ENCODE results near the gene RPS19. TPM values are rescaled to one million over a fixed set of nuclear protein-coding genes. Genes with fewer than 3 reads are reported as not detected.

Gene RPS19
- polyA plus RNA-seq, 1 donor (not counting 4 experiments of a cell fraction or from before 2014, with no cell fraction given): 2,290 TPM

- Histone ChIP-seq H4K20me1 (ENCODE audit: control insufficient read depth, extremely low read depth, insufficient read depth, low read length) (peaks cover 13% of the 10 kb centered on the region), H3K36me3 (ENCODE audit: control insufficient read depth in 2 of 2, extremely low read depth in 1 of 2, insufficient read depth in 2 of 2, low read length in 2 of 2) (peaks cover 38 to 43% of the 10 kb centered on the region in 2 experiments), H2AFZ (ENCODE audit: control insufficient read depth, low read length) (no peak overlapping the region), H3K9ac (ENCODE audit: control insufficient read depth, extremely low read depth, insufficient read depth, low read length) (no peak overlapping the region), H3K4me3 (ENCODE audit: control insufficient read depth in 2 of 3, extremely low read depth in 1 of 3, insufficient read depth in 2 of 3, low read depth in 1 of 3, low read length in 3 of 3) (no peak overlapping the region), H3K4me2 (ENCODE audit: control insufficient read depth, extremely low read depth, insufficient read depth, low read depth, low read length) (no peak overlapping the region), H3K27ac (ENCODE audit: control insufficient read depth, insufficient read depth, low read length) (no peak overlapping the region), H3K4me1 (ENCODE audit: control insufficient read depth, extremely low read depth, insufficient read depth, low read length) (no peaks in the 10 kb centered on the region), H3K27me3 (ENCODE audit: control insufficient read depth, extremely low read depth, insufficient read depth, low read length) (peaks cover 13% of the 10 kb centered on the region), H3K79me2 (ENCODE audit: control insufficient read depth, insufficient read depth, low read length) (no peaks in the 10 kb centered on the region), H3K9me1 (ENCODE audit: control insufficient read depth, extremely low read depth, insufficient read depth, low read length) (no peaks in the 10 kb centered on the region), H3K9me3 (ENCODE audit: control insufficient read depth, low read depth, low read length) (no peaks in the 10 kb centered on the region)
- FAIRE-seq (no peak), DNase-seq (ENCODE audit: low read depth, low spot score) (no peak)
- dilution Hi-C loops (cut with MboI; ENCODE audit: extremely low pct_ligation_motif_present, low sequenced_read_pairs): no loop called here
- TF ChIP-seq EZH2 (IDR thresholded peaks at IDR 0.05; ENCODE audit: low read length): no peak
Measured at GRCh38 chr19:41906271-41906670, 46.2 kb downstream of the RPS19 start.

GRCh38 chr19:41906916-41907680 is 47.0 kb downstream of the RPS19 start:
- Histone ChIP-seq H3K4me2 (ENCODE audit: control insufficient read depth, extremely low read depth, insufficient read depth, low read depth, low read length) (no peak overlapping the region), H3K4me1 (ENCODE audit: control insufficient read depth, extremely low read depth, insufficient read depth, low read length) (no peaks in the 10 kb centered on the region), H3K36me3 (ENCODE audit: control insufficient read depth in 2 of 2, extremely low read depth in 1 of 2, insufficient read depth in 2 of 2, low read length in 2 of 2) (peaks cover 32 to 38% of the 10 kb centered on the region in 2 experiments), H4K20me1 (ENCODE audit: control insufficient read depth, extremely low read depth, insufficient read depth, low read length) (peaks cover 18% of the 10 kb centered on the region), H3K27ac (ENCODE audit: control insufficient read depth, insufficient read depth, low read length) (no peak overlapping the region), H3K4me3 (ENCODE audit: control insufficient read depth in 2 of 3, extremely low read depth in 1 of 3, insufficient read depth in 2 of 3, low read depth in 1 of 3, low read length in 3 of 3) (no peak overlapping the region), H3K9me3 (ENCODE audit: control insufficient read depth, low read depth, low read length) (no peaks in the 10 kb centered on the region), H2AFZ (ENCODE audit: control insufficient read depth, low read length) (no peak overlapping the region), H3K27me3 (ENCODE audit: control insufficient read depth, extremely low read depth, insufficient read depth, low read length) (peaks cover 21% of the 10 kb centered on the region), H3K79me2 (ENCODE audit: control insufficient read depth, insufficient read depth, low read length) (no peaks in the 10 kb centered on the region), H3K9me1 (ENCODE audit: control insufficient read depth, extremely low read depth, insufficient read depth, low read length) (no peaks in the 10 kb centered on the region), H3K9ac (ENCODE audit: control insufficient read depth, extremely low read depth, insufficient read depth, low read length) (no peak overlapping the region)
- DNase-seq (ENCODE audit: low read depth, low spot score): no peak
- dilution Hi-C loops (cut with MboI; ENCODE audit: extremely low pct_ligation_motif_present, low sequenced_read_pairs): no loop called here
- no peak for TF ChIP-seq CTCF (optimal IDR thresholded peaks at IDR 0.05 in 1 of 3, IDR thresholded peaks at IDR 0.05 in 1 of 3, conservative IDR thresholded peaks at IDR 0.05 in 1 of 3; ENCODE audit: extremely low read depth in 1 of 3, insufficient read depth in 2 of 3, low read length in 3 of 3)
- no peak for TF ChIP-seq EZH2 (IDR thresholded peaks at IDR 0.05; ENCODE audit: low read length)
- FAIRE-seq: no peak

All from keratinocyte (primary cell).